Left lung (tissue), 10 donors: ENCODE measurements around the gene PRR33. TPM values are rescaled to one million over a fixed set of nuclear protein-coding genes. Genes with fewer than 3 reads are reported as not detected.

Experiments
- ATAC-seq: fragments of 200-7000 bp; cut with Tn5 transposase; one replicate; pipeline ENCODE4 v1.9.1; 2020; ENCODE audit warnings: moderate library complexity
- DNase-seq, 4 donors: peaks; one replicate each; pipeline ENCODE4 v3.0.0-alpha.2; 2013 to 2020
- H3K27ac ChIP-seq, 2 donors: fragments of 200-600 bp; sonication (generic) in 1 of 2; one replicate each; pipeline versions ENCODE4 v1.5.0 to v1.8.0; 2020 to 2021
- H3K27me3 ChIP-seq, 2 donors: fragments of 200-600 bp; sonication (generic) in 1 of 2; one replicate each; pipeline versions ENCODE4 v1.5.0 to v1.8.0; 2020 to 2021
- H3K36me3 ChIP-seq, 2 donors: fragments of 200-600 bp; sonication (generic) in 1 of 2; one replicate each; pipeline versions ENCODE4 v1.5.0 to v1.8.0; 2020 to 2021
- H3K4me1 ChIP-seq, 2 donors: fragments of 200-600 bp; one replicate each; pipeline ENCODE4 v1.8.0; 2021
- H3K4me3 ChIP-seq, 2 donors: fragments of 200-600 bp; sonication (generic) in 1 of 2; one replicate each; pipeline versions ENCODE4 v1.5.0 to v1.8.0; 2020 to 2021; ENCODE audit warnings: mild to moderate bottlenecking in 1 of 2
- H3K9me3 ChIP-seq, 2 donors: fragments of 200-600 bp; sonication (generic) in 1 of 2; one replicate each; pipeline versions ENCODE4 v1.5.0 to v1.8.0; 2020 to 2021
- CTCF ChIP-seq, 2 donors: fragments of 200-600 bp; sonication (generic) in 1 of 2; IDR thresholded peaks; one replicate each; pipeline versions ENCODE4 v1.5.0 to v1.8.0; 2021; ENCODE audit warnings: antibody characterized with exemption in 2 of 2
- intact Hi-C, 2 donors: fragments of 100-400 bp; cut with DNase I; formaldehyde crosslinking; loops; one replicate each; pipeline versions ENCODE4 v1.11.2 to v1.14.2; 2022
- polyA plus RNA-seq, 6 donors: library from polyadenylated mRNA; unstranded; fragments of 120-200 nt; gene quantifications; one replicate each; pipeline ENCODE4 v1.2.1, GENCODE V29; 2013; ENCODE audit not compliant: insufficient read length in 6 of 6
- total RNA-seq, 2 donors: library from RNA; stranded (reverse); fragmentation: NEBNext Ultra II Directional; extraction: Animal tissue kit (Norgen Biotek cat#: 25700); gene quantifications; one replicate each; pipeline ENCODE4 v1.2.1, GENCODE V29; 2021
- donor health status: DM: no; HTN: yes; CAD: no.
- donor health status: DM: no; HTN: no; CAD: no.

The PRR33 gene
- total and polyA plus RNA-seq, 8 donors = 0.05 to 0.15 (median 0.11) TPM; not detected in 2

GRCh38 chr11:1854132-1854948, 37.4 kb downstream of the PRR33 start:
- Histone ChIP-seq H3K27me3 (no peaks in the 10 kb centered on the region), H3K27ac (peak overlapping the region in 1 of 2 donors; percentile 6), H3K4me1 (peaks cover 0 to 89% of the 10 kb centered on the region in 2 donors), H3K4me3 (peak overlapping the region in 1 of 2 donors; percentile 49), H3K9me3 (no peaks in the 10 kb centered on the region), H3K36me3 (no peaks in the 10 kb centered on the region)
- intact Hi-C loops = no loop called here
- peak in 1 of 4 donors; percentile 78 for DNase-seq
- no peak for ATAC-seq
- no peak for TF ChIP-seq CTCF (IDR thresholded peaks at IDR 0.05)

- Histone ChIP-seq H3K9me3 (no peaks in the 10 kb centered on the region), H3K36me3 (no peaks in the 10 kb centered on the region), H3K27ac (peak overlapping the region; percentile 26 to 97), H3K4me3 (peak overlapping the region in 1 of 2 donors; percentile 49), H3K27me3 (no peaks in the 10 kb centered on the region), H3K4me1 (peaks cover 0 to 96% of the 10 kb centered on the region in 2 donors)
- TF ChIP-seq CTCF (IDR thresholded peaks at IDR 0.05) = no peak
- DNase-seq (peak in 1 of 4 donors; percentile 81), ATAC-seq (no peak)
- intact Hi-C loops = no loop called here
These were observed 38.1 kb downstream of the PRR33 start for GRCh38 chr11:1853376-1854131.

DNA sequence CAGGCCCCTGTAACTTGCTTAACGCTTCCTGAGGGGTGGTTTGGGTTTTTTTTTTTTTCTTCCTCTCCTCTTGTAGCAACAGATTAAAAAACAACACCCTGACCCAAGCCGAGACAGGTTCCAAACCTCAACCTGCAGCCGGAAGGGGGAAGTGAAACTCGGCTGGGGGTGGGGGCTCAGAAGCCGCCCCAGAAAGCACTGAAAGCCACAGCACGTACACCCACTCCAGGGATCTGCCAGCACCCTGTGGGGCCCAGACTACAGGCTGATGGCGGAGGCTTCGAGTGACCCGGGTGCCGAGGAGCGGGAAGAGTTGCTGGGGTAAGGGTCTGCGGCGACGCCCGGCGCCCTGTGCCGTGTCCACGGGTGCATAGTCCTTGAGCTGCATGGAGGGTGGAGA, 38.8 kb downstream of the PRR33 start, which contains the start of gene LSP1:
LSP1 (plus strand) TSS at position 208 of the 400 bp plus-strand sequence; CDS start at position 269, 61 bp downstream.
- Histone ChIP-seq H3K4me3 (peak within 1 kb of the TSS in 1 of 2 donors; percentile 49), H3K27me3 (no peaks in the 10 kb centered on the region), H3K4me1 (peaks cover 0 to 96% of the 10 kb centered on the region in 2 donors), H3K9me3 (no peaks in the 10 kb centered on the region), H3K27ac (peak within 1 kb of the TSS; percentile 59 to 97), H3K36me3 (no peaks in the 10 kb centered on the region)
- peak in 2 of 4 donors; percentile 69 to 88 for DNase-seq
- ATAC-seq = peak; percentile 34
- intact Hi-C loops = no loop called here
- TF ChIP-seq CTCF (IDR thresholded peaks at IDR 0.05) = no peak

GRCh38 chr11:1852271-1852876, 39.3 kb downstream of the PRR33 start:
- no peak for TF ChIP-seq CTCF (IDR thresholded peaks at IDR 0.05)

More at GRCh38 chr11:1852271-1852876, 39.3 kb downstream of the PRR33 start:
- peak overlapping the region; percentile 59 to 97 for H3K27ac ChIP-seq
- ATAC-seq (no peak), DNase-seq (peak in 1 of 4 donors; percentile 71)
- no peaks in the 10 kb centered on the region for H3K27me3 ChIP-seq
- peak overlapping the region in 1 of 2 donors; percentile 49 for H3K4me3 ChIP-seq
- intact Hi-C loops = no loop called here
- no peaks in the 10 kb centered on the region for H3K36me3 ChIP-seq
- peaks cover 0 to 96% of the 10 kb centered on the region in 2 donors for H3K4me1 ChIP-seq
- no peaks in the 10 kb centered on the region for H3K9me3 ChIP-seq
